HepG2 (cell line): ENCODE data around the gene RNU1-2.
"Not testable (repeated sequence)": the region's sequence is repeated elsewhere in the genome, so short reads cannot be mapped to it uniquely, and the experiment has no call there.

Experiments
- CTCF ChIP-seq: sonication (generic); formaldehyde crosslinking; IDR thresholded peaks from 2 replicates; pipeline ENCODE4 v1.5.0; 2020; ENCODE audit warnings: mild to moderate bottlenecking, missing genetic modification reagents, moderate library complexity
- EP300 ChIP-seq, 3 experiments: sonication (generic) in 1 of 3; formaldehyde crosslinking in 1 of 3; IDR thresholded peaks; 2 replicates each; pipeline versions ENCODE4 v1.5.1 to v1.6.1; 2011 to 2020; ENCODE audit warnings: low read depth in 2 of 3, low read length in 2 of 3, borderline replicate concordance in 1 of 3, improper control_type of control experiment in 1 of 3, mild to moderate bottlenecking in 1 of 3, missing genetic modification reagents in 1 of 3, moderate library complexity in 1 of 3
- FOXP1 ChIP-seq, 2 experiments: fragments of 450-650 bp in 1 of 2; IDR thresholded peaks; 2 replicates each; pipeline ENCODE4 v1.6.1; 2017 to 2018; ENCODE audit warnings: antibody characterized with exemption in 1 of 2
- NFIC ChIP-seq: IDR thresholded peaks from 2 replicates; pipeline ENCODE4 v1.6.1; 2012; ENCODE audit warnings: mild to moderate bottlenecking, low read length, inconsistent platforms
- POLR2AphosphoS5 ChIP-seq: IDR thresholded peaks from 2 replicates; pipeline ENCODE4 v1.6.1; 2012; ENCODE audit warnings: low read depth, low read length
- SMAD1 ChIP-seq: sonication (generic); formaldehyde crosslinking; IDR thresholded peaks from 2 replicates; pipeline ENCODE4 v1.4.0; 2020; ENCODE audit warnings: missing genetic modification reagents, low read depth, mild to moderate bottlenecking, borderline replicate concordance
- ZBTB34 ChIP-seq: sonication (generic); formaldehyde crosslinking; IDR thresholded peaks from 2 replicates; pipeline ENCODE4 v1.8.0; 2022; ENCODE audit warnings: mild to moderate bottlenecking, missing genetic modification reagents
- ZNF274 ChIP-seq: sonication (generic); formaldehyde crosslinking; IDR thresholded peaks from 2 replicates; pipeline ENCODE4 v1.5.1; 2020; ENCODE audit warnings: mild to moderate bottlenecking, missing genetic modification reagents
- ZNF451 ChIP-seq: sonication (generic); formaldehyde crosslinking; IDR thresholded peaks from 2 replicates; pipeline ENCODE4 v1.5.0; 2020; ENCODE audit warnings: mild to moderate bottlenecking, missing genetic modification reagents
- ZNF660 ChIP-seq: sonication (generic); formaldehyde crosslinking; IDR thresholded peaks from 2 replicates; pipeline ENCODE4 v1.5.1; 2020; ENCODE audit warnings: mild to moderate bottlenecking, low read depth, missing genetic modification reagents, borderline replicate concordance
- ZSCAN9 ChIP-seq: IDR thresholded peaks from 2 replicates; pipeline ENCODE4 v1.6.1; 2016; ENCODE audit warnings: borderline replicate concordance

GRCh38 chr1:16929146-16930041 lies 33.6 kb downstream of the RNU1-2 start:
- not testable (repeated sequence) for TF ChIP-seq ZNF274; CTCF (CRISPR knock-in tag); EP300 (IDR thresholded peaks at IDR 0.05; ENCODE audit: low read depth in 2 of 2, low read length in 2 of 2); EP300 (CRISPR knock-in tag; IDR thresholded peaks at IDR 0.05; ENCODE audit: borderline replicate concordance); ZSCAN9 (CRISPR knock-in tag); FOXP1 (IDR thresholded peaks at IDR 0.05); FOXP1 (CRISPR knock-in tag; IDR thresholded peaks at IDR 0.05); ZBTB34 (CRISPR knock-in tag); SMAD1 (CRISPR knock-in tag); POLR2AphosphoS5; NFIC; ZNF660; ZNF451
